Activated CD4-positive, alpha-beta T cell treated with anti-CD3 and anti-CD28 coated beads, Interleukin-10, Interleukin-2, amounts not matched to agents 100 ng/mL and 50 ng/mL, durations not matched to agents 16 hours and 8 hours (primary cell): Measurements from ENCODE around the gene SLC66A2.

Experiments used
- DNase-seq: peaks from one replicate; pipeline ENCODE4 v3.0.0-alpha.2; 2020

Gene SLC66A2

GRCh38 chr18:79864006-79864725, 87.3 kb downstream of the SLC66A2 start:
- DNase-seq: no peak

- DNase-seq: no peak
Observed at GRCh38 chr18:79863161-79864005, 88.1 kb downstream of the SLC66A2 start.

GRCh38 chr18:79862562-79862961, 88.9 kb downstream of the SLC66A2 start:
- DNase-seq: no peak

GRCh38 chr18:79861687-79862086, 89.8 kb downstream of the SLC66A2 start:
- DNase-seq: no peak

GRCh38 chr18:79859314-79859713, 92.1 kb downstream of the SLC66A2 start:
- no peak for DNase-seq

GRCh38 chr18:79857082-79857671, 94.3 kb downstream of the SLC66A2 start:
- no peak for DNase-seq

GRCh38 chr18:79856119-79857007, 95.1 kb downstream of the SLC66A2 start:
- DNase-seq: no peak

GRCh38 chr18:79855147-79855933, 96.1 kb downstream of the SLC66A2 start:
- DNase-seq: no peak

- no peak for DNase-seq
Observed at GRCh38 chr18:79853993-79854364, 97.5 kb downstream of the SLC66A2 start.

GRCh38 chr18:79853303-79853992, 98.0 kb downstream of the SLC66A2 start:
- DNase-seq: no peak

- DNase-seq: no peak
Observed at GRCh38 chr18:79852561-79853302, 98.7 kb downstream of the SLC66A2 start.
